Activated naive CD8-positive, alpha-beta T cell treated with anti-CD3 and anti-CD28 coated beads for 36 hours (primary cell): Measurements from ENCODE around the gene GSTM2. TPM values are rescaled to one million over a fixed set of nuclear protein-coding genes. Genes with fewer than 3 reads are reported as not detected.
"Not testable (repeated sequence)": the region's sequence is repeated elsewhere in the genome, so short reads cannot be mapped to it uniquely, and the experiment has no call there.

Source experiments
- DNase-seq: peaks from one replicate; pipeline ENCODE4 v3.0.0; 2021
- H3K27ac Mint-ChIP-seq: one replicate; pipeline ENCODE4 v1.8.0; 2022; ENCODE audit warnings: mild to moderate bottlenecking, moderate library complexity, mixed read lengths
- H3K27me3 Mint-ChIP-seq: one replicate; pipeline ENCODE4 v1.8.0; 2022; ENCODE audit warnings: mild to moderate bottlenecking, mixed read lengths
- H3K36me3 Mint-ChIP-seq: one replicate; pipeline ENCODE4 v1.8.0; 2021; ENCODE audit warnings: mild to moderate bottlenecking, mixed read lengths
- H3K4me1 Mint-ChIP-seq: one replicate; pipeline ENCODE4 v1.8.0; 2021; ENCODE audit warnings: mixed read lengths
- H3K4me3 Mint-ChIP-seq: one replicate; pipeline ENCODE4 v1.8.0; 2022; ENCODE audit warnings: mild to moderate bottlenecking, moderate library complexity, mixed read lengths
- H3K9me3 Mint-ChIP-seq: one replicate; pipeline ENCODE4 v1.8.0; 2022; ENCODE audit warnings: mixed read lengths
- total RNA-seq, 2 experiments: library from RNA; stranded (reverse); gene quantifications; one replicate each; pipeline ENCODE4 v1.2.3, GENCODE V29; 2021

The GSTM2 gene
- total RNA-seq, 2 experiments from 2014 or later, result 7.4 to 8.5 TPM

DNA sequence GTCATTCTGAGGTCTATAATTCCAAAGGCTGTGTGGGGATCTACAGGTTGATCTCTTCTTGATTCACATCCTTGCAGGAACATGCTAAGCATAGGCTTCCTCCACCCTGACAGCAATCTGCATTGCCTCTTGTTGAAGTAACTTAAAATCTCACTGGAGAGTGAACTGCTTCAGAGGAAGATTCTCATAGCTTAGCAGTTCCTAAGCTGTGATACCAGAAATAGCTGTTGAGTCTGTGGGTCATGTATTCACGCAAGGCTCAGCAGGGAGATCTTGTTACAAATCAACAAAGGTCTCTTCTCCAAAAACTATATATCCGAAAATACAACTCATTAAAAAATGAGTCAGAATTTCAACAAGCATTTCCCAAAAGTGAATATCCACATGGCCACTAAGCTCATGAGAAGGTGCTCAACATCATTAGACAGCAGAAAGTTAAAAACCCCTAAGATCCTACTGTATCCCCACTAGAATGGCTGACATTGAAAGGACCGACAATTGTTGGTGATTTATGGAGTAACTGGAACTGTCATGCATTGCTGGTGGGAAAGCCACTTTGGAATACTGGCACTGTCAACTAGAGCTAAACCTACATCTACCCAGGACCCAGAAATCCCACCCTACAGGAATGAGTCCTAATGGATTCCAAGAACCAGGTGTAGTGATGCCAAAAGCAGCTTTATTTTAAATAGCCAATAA lies 9.0 kb downstream of the GSTM2 start:
- H3K4me1 Mint-ChIP-seq, H3K36me3 Mint-ChIP-seq, DNase-seq, H3K9me3 Mint-ChIP-seq, H3K27ac Mint-ChIP-seq, H3K4me3 Mint-ChIP-seq, H3K27me3 Mint-ChIP-seq: not testable (repeated sequence)

DNA sequence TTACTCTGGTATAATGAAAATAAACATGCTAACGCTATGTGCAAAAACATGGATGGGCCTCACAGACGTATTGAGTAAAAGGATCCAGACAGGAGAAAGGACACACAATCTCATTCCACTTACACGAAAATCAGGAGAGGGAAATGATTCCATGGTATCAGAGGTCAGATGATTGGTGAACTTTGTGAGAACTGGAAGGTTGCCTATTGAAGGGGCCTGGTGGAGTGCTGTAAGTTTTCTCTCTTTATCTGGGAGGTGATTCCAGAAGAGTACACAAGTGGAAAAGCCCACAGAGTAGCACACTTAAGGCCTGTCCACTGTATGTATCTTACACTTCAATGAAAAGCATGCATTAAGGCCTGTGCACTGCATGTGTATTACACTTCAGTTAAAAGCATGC lies 9.6 kb downstream of the GSTM2 start:
- Mint-ChIP-seq H3K4me1 (no peaks in the 10 kb centered on the region), H3K9me3 (no peaks in the 10 kb centered on the region), H3K4me3 (no peak overlapping the region), H3K27me3 (no peaks in the 10 kb centered on the region), H3K36me3 (no peaks in the 10 kb centered on the region), H3K27ac (no peak overlapping the region)
- DNase-seq, result no peak

- H3K4me1 Mint-ChIP-seq, H3K27me3 Mint-ChIP-seq, H3K27ac Mint-ChIP-seq, H3K36me3 Mint-ChIP-seq, H3K9me3 Mint-ChIP-seq, H3K4me3 Mint-ChIP-seq, DNase-seq: not testable (repeated sequence)
Measured at GRCh38 chr1:109678637-109679036, 10.8 kb downstream of the GSTM2 start.

DNA sequence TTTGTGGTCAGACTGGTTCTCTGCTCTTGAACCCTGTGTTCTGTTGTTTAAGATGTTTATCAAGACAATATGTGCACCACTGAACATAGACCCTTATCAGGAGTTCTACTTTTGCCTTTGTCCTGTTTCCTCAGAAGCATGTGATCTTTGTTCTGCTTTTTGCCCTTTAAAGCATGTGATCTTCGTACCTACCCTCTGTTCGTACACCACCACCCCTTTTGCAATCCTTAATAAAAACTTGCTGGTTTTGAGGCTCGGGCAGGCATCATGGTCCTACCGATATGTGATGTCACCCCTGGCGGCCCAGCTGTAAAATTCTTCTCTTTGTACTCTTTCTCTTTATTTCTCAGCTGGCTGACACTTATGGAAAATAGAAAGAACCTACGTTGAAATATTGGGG lies 16.9 kb downstream of the GSTM2 start:
- H3K9me3 Mint-ChIP-seq, DNase-seq, H3K27ac Mint-ChIP-seq, H3K4me1 Mint-ChIP-seq, H3K4me3 Mint-ChIP-seq, H3K27me3 Mint-ChIP-seq, H3K36me3 Mint-ChIP-seq: not testable (repeated sequence)

DNA sequence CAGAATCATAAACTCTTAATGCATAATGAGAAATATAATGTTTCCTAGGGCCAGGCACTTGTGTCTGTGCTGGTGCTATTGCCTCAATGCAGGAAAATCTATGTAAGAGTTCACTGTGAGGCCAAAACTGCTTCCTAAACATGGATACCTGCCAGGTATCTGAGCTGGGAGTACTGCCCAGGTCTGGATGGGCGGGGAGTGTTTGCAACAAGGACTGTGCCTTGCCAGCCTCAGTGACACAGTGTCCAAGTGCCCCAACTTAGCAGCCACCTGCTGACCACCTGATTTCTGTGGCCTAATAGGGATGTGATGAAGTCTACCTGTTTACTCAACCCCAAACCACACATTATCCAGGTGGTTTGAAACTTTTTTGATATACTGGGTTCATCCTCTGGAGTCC lies 17.5 kb downstream of the GSTM2 start:
- DNase-seq, H3K4me1 Mint-ChIP-seq, H3K36me3 Mint-ChIP-seq, H3K4me3 Mint-ChIP-seq, H3K27ac Mint-ChIP-seq, H3K27me3 Mint-ChIP-seq, H3K9me3 Mint-ChIP-seq: not testable (repeated sequence)

DNA sequence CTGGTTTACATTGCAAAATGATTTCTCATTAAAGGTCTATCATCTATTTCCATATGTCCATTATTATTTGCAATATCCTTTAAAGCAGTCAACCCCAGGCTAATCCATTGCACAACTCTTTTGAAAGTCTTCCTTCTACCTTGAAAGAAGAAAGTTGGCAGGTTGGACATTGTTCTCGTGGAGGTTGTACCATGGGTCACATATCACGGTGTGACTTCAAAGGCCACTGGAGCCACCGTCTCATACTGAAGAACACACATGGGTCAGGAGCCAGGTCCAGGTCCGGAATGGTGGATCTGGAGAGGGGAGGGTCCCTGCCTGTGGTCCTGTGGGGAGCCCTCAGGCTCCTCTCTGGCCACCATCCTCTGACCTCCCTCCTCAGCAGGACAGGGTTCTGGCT lies 18.0 kb downstream of the GSTM2 start:
- H3K27ac Mint-ChIP-seq, H3K27me3 Mint-ChIP-seq, H3K36me3 Mint-ChIP-seq, H3K4me1 Mint-ChIP-seq, DNase-seq, H3K9me3 Mint-ChIP-seq, H3K4me3 Mint-ChIP-seq: not testable (repeated sequence)

DNA sequence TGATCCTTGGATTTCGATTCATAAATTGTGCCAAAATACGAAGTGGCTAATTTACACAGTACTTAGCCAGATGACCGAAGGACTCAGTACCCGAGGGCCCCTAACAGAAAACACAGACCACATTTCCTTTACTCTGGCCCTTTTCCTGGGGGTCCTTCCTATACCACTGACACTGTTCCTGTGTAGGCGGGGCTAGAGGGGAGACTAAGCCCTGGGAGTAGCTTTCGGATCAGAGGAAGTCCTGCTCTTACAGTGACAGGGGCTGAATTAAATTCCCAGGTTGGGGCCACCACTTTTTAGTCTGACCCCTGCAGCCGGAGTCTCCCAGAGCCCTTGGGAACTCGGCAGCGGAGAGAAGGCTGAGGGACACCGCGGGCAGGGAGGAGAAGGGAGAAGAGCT lies 19.3 kb downstream of the GSTM2 start:
- not testable (repeated sequence) for H3K4me1 Mint-ChIP-seq, H3K36me3 Mint-ChIP-seq, H3K27ac Mint-ChIP-seq, DNase-seq, H3K9me3 Mint-ChIP-seq, H3K27me3 Mint-ChIP-seq, H3K4me3 Mint-ChIP-seq

DNA sequence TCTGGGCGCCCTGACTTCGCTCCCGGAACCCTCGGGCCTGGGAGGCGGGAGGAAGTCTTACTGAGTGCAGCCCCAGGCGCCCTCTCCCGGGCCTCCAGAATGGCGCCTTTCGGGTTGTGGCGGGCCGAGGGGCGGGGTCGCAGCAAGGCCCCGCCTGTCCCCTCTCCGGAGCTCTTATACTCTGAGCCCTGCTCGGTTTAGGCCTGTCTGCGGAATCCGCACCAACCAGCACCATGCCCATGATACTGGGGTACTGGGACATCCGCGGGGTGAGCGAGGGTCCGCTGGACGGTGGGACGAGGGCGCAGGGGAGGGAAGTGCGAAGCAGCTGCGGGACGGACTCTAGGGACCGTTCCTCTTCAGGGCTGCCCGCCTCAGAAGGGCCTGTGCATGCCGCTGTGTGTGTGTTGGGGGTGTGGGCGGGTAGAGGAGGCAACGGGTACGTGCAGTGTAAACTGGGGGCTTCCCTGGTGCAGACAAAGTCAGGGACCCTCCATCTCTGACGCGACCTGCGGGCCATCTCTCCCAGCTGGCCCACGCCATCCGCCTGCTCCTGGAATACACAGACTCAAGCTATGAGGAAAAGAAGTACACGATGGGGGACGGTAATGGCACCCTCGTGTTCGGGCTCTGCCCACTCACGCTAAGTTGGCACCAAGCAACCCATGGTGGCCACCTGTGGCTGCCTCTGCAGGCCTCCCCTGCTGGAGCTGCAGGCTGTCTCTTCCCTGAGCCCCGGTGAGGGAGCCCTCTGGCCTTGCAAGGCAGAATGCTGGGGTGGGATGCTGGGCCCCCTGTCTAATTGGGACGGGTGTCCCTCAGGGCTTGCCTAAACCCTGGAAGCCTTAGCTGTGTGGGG lies 20.0 kb downstream of the GSTM2 start, which contains the start of gene GSTM1:
GSTM1 (plus strand) TSS at position 177 of the 859 bp plus-strand sequence; CDS start at position 234, 57 bp downstream.
- H3K4me3 Mint-ChIP-seq, result no peak within 1 kb of the TSS

GRCh38 chr1:109689844-109690405 lies 22.1 kb downstream of the GSTM2 start:
- H3K36me3 Mint-ChIP-seq, result no peaks in the 10 kb centered on the region
- H3K4me1 Mint-ChIP-seq, result no peaks in the 10 kb centered on the region
- no peak overlapping the region for H3K4me3 Mint-ChIP-seq
- H3K9me3 Mint-ChIP-seq, result no peaks in the 10 kb centered on the region
- H3K27ac Mint-ChIP-seq, result no peak overlapping the region
- H3K27me3 Mint-ChIP-seq, result no peaks in the 10 kb centered on the region
- DNase-seq, result no peak

More for the DNA sequence above, 20.0 kb downstream of the GSTM2 start, which contains the start of gene GSTM1:
- H3K27ac Mint-ChIP-seq, result no peak within 1 kb of the TSS
- H3K9me3 Mint-ChIP-seq, result no peaks in the 10 kb centered on the region
- no peaks in the 10 kb centered on the region for H3K36me3 Mint-ChIP-seq
- H3K27me3 Mint-ChIP-seq, result no peaks in the 10 kb centered on the region
- no peaks in the 10 kb centered on the region for H3K4me1 Mint-ChIP-seq
- DNase-seq, result no peak

DNA sequence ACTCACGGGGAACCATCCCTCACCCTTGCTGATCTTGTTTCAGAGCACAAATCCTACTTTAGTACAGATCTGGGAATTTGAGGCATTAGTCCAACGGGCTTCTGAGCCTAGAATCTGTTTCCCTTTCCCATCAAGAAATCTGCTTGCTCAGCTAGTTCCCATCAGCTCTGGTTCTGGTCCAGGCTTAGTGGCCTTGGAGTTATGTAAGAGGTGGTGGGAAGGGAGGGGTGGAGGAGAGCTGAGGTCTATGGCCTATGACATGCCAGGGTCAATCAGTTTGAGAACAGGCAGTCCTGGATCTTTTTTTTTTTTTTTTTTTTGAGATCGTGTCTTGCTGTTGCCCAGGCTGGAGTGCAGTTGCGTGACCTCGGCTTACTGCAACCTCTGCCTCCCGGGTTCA lies 23.9 kb downstream of the GSTM2 start:
- DNase-seq, result no peak
- Mint-ChIP-seq H3K9me3 (no peaks in the 10 kb centered on the region), H3K36me3 (no peaks in the 10 kb centered on the region), H3K27me3 (no peaks in the 10 kb centered on the region), H3K27ac (no peak overlapping the region), H3K4me3 (no peak overlapping the region), H3K4me1 (no peaks in the 10 kb centered on the region)

DNA sequence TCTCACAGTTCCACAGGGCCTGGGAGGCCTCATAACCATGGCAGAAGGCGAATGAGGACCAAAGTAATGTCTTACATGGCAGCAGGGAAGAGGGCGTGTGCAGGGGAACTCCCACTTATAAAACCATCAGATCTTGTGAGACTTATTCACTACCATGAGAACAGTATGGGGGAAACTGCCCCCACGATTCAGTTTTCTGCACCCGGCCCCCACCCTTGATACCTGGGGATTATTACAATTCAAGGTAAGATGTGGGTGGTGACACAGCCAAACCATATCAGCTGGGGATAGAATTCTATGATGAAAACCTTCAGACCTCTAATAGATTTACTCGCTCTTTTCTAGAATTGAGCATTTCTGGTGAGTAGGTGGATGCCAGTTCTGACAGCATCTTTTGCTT lies 26.5 kb downstream of the GSTM2 start:
- not testable (repeated sequence) for H3K4me3 Mint-ChIP-seq, H3K9me3 Mint-ChIP-seq, H3K36me3 Mint-ChIP-seq, H3K4me1 Mint-ChIP-seq, H3K27ac Mint-ChIP-seq, H3K27me3 Mint-ChIP-seq, DNase-seq

- not testable (repeated sequence) for H3K27me3 Mint-ChIP-seq, H3K36me3 Mint-ChIP-seq, H3K4me1 Mint-ChIP-seq, H3K27ac Mint-ChIP-seq, H3K9me3 Mint-ChIP-seq, DNase-seq, H3K4me3 Mint-ChIP-seq
Measured at GRCh38 chr1:109695138-109695537, 27.3 kb downstream of the GSTM2 start.

- Mint-ChIP-seq H3K9me3 (no peaks in the 10 kb centered on the region), H3K36me3 (no peaks in the 10 kb centered on the region), H3K27me3 (no peaks in the 10 kb centered on the region), H3K4me3 (no peak overlapping the region), H3K4me1 (no peaks in the 10 kb centered on the region), H3K27ac (no peak overlapping the region)
- DNase-seq, result no peak
Measured at GRCh38 chr1:109697066-109697465, 29.2 kb downstream of the GSTM2 start.

- H3K4me3 Mint-ChIP-seq, DNase-seq, H3K27me3 Mint-ChIP-seq, H3K27ac Mint-ChIP-seq, H3K4me1 Mint-ChIP-seq, H3K36me3 Mint-ChIP-seq, H3K9me3 Mint-ChIP-seq: not testable (repeated sequence)
Measured at GRCh38 chr1:109697861-109698260, 30.0 kb downstream of the GSTM2 start.

- DNase-seq, H3K36me3 Mint-ChIP-seq, H3K4me3 Mint-ChIP-seq, H3K4me1 Mint-ChIP-seq, H3K27me3 Mint-ChIP-seq, H3K27ac Mint-ChIP-seq, H3K9me3 Mint-ChIP-seq: not testable (repeated sequence)
Measured at GRCh38 chr1:109702940-109703339, 35.1 kb downstream of the GSTM2 start.
